ENCODE measurements around the gene IP6K3. TPM values are rescaled to one million over a fixed set of nuclear protein-coding genes. Genes with fewer than 3 reads are reported as not detected.

Gene IP6K3, protein sequence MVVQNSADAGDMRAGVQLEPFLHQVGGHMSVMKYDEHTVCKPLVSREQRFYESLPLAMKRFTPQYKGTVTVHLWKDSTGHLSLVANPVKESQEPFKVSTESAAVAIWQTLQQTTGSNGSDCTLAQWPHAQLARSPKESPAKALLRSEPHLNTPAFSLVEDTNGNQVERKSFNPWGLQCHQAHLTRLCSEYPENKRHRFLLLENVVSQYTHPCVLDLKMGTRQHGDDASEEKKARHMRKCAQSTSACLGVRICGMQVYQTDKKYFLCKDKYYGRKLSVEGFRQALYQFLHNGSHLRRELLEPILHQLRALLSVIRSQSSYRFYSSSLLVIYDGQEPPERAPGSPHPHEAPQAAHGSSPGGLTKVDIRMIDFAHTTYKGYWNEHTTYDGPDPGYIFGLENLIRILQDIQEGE
- total RNA-seq (2014; rRNA removed; shearing (Covaris generic)): 0.15 TPM in 1 of 2 replicates, not detected in the other

DNA sequence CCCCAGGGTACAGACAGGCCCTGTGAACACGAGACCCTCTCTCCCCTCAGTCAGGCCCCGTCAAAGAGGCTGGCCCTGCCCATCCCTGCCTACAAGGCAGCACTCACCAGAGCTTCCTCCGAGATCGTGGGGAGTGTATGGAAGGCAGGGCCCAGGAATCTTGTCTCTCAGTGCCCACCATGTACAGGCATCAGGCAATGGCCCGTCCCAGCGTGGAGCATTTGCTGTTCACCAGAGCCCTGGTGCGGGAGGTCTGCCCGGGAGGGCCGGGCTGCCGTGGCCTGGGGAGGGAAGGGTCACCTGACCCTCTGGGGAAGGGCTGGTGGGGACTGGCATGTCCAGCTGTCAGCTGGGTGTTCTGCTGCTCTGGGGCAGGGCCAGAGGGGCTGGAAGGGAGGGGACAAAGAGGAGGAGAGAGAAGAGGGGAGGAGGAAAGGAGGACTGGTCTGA lies at the start of gene IP6K3:
IP6K3 (minus strand) TSS at position 255 of the 450 bp plus-strand sequence. CDS start 11,429 bp downstream, outside the sequence.
- no peak for DNase-seq (ENCODE audit: low read depth)

DNA sequence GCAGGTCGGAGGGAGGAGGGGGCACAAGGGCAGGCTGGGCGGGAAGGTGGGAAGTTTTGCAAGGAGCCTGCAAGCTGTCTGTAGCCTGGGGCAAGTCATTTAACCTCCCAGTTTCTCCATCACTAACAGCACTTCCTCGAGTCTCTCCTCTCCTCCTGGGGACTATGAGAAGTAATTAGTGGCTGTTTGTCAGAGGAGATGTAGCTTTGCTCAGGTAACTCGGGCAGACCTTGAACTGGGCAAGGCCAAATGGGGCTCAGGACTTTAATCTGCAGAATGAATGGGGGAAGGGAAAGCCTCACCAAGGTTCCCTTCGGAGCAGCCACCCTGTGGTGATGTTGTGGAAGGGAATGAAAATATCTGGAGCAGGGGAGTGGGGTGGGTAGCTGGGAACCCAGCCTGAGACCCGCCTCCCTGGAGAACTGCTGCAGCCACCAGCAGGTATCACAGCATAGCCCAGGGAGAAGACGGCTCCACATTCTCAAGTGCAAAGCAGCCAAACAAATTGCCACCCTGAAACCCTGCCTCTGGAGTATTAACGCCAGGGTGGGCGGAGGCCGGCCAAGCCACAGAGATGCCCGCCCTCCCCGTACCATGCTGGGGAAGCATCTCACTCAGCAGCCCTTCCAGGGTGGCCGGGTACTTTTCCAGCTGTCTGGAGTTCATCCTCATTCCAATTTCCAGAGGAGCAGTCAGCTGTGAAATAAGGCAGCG lies 48.4 kb upstream of the IP6K3 start:
- DNase-seq (ENCODE audit: low read depth): peak; percentile 65

DNA sequence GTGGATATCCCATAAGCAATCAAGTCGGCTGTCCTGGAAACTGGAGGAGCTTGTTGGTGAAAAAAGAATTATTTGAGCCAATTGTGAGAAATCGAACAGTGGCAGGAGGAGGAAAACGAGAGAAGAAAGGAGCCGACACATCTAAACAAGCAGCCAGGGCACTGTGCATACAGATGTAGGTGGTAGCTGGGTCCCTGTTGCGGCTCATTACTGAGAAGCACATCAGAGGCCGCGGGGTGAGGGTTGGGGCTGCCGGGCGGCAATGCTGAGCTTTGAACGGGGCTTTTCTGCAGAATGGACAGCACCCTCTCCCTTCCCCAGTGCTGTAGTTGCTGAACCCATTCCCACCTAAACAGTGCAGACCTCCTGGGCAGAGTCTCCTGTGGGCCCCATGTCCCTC lies 46.3 kb upstream of the IP6K3 start:
- DNase-seq (ENCODE audit: low read depth): no peak

DNA sequence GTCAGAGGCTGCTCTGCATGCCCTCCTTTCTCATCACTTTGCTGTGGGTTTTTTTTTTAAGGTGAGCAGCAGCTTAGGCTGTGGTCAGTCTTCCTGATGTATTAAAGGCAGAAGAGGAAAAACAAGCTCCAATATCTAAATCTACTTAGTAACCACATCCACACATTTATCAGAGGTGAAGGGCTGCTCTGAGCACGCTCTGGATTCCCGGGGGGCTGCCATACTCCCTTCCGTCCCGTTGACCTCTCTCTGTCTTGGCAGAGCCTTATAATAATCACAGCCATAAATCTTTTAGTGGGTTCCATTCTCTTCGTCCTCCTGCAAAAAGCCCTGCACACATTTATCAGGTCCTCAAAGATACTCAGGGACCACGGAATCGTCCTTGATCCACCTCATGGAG lies 44.9 kb upstream of the IP6K3 start:
- no peak for DNase-seq (ENCODE audit: low read depth)

DNA sequence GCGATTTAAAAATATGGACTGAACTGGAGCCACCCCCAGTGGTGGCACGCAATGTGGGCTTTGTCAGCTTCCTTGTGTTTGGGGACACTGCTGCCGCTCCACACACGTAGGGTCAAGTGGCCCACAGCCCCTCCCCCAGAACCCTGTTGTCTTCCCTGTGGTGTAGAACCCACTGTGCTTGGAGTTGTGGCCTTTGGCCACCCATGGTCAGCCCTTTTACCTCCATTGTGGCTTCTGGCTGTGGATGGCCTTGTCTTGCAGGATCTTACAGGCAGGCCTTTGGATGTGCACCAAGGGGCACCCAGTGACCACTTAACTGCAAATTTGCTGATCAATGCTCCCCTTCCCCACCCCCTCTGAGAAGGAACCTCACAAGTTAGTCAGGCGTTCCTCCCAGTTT lies 44.2 kb upstream of the IP6K3 start:
- no peak for DNase-seq (ENCODE audit: low read depth)

DNA sequence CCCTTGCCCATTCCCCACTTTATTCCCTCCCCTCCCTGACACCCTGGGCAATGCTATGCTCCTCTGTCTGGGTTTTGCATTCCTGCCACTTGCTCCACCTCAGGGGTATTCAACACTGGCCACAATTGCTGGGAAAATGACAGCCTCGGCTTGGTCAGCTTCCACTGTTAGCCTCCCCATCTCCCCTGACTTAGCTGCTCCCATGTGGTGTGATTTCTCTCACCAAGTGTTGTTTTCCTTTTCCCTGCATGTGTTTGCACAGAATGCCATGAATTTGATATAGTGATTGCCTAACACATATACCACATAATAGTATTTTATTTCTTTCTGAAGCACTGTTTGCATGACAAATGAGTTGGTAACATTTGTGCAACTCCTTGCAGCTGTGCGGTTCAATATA lies 43.7 kb upstream of the IP6K3 start:
- no peak for DNase-seq (ENCODE audit: low read depth)

DNA sequence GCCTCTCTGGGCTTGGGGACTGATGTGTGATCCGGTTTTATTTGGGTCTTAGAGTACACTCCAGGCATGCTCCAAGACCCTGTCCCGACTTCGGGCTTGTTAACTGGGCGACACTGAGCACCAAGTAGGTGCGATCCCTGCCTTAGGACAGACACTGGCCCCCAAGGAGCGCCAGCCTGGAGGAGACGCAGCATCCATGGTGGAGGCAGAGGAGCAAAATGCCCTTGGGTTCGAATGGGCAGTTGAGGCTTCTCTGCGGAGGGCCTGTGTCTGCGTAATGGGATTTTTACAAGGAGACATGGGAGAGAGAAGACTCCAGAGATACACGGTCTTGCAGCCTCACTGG lies 42.8 kb upstream of the IP6K3 start:
- no peak for DNase-seq (ENCODE audit: low read depth)

DNA sequence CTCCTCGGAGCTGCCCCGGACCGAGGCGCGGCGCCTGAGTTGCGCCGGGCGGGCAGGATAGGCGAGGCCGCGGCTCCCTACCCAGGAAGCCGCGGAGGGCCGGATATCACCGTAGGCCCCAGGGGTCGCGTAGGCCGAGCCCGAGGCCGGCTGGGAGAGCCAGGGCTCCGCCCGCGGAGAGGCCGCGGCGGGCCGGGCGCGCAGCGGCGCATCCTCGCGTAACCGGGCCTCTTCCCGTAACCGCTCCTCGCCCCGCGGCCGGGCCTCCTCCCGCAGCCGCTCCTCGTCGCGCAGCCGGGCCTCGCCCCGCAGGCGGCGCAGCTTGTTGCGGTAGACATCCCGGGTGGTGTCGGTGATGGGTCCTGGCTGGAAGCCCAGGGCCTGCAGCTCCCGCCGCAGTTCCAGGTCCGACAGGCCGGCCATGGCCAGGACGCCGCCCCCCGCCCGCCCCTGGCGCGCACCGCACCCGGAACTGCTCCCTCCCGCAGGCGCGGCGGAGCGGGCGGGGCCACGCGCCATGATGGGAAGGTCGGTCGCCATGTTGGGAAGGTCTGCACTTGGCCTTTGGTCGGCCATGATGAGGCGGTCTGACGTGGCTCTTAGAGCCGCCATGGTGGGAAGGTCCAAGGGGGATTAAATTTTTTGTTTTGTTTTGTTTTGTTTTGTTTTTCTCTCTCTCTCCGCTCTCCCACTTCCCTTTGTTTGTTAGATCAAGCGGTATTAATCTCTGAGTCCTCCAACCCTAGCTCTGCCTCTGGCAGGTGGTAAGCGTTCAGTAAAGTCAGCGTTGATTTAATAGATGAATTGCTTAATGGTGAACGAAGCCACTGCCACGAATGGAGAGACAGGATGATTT lies 42.2 kb upstream of the IP6K3 start, which contains the start of gene LEMD2:
LEMD2 (minus strand) TSS at position 437 of the 856 bp plus-strand sequence; CDS start at position 423, 14 bp downstream.
- peak; percentile 94 for DNase-seq (ENCODE audit: low read depth)

DNA sequence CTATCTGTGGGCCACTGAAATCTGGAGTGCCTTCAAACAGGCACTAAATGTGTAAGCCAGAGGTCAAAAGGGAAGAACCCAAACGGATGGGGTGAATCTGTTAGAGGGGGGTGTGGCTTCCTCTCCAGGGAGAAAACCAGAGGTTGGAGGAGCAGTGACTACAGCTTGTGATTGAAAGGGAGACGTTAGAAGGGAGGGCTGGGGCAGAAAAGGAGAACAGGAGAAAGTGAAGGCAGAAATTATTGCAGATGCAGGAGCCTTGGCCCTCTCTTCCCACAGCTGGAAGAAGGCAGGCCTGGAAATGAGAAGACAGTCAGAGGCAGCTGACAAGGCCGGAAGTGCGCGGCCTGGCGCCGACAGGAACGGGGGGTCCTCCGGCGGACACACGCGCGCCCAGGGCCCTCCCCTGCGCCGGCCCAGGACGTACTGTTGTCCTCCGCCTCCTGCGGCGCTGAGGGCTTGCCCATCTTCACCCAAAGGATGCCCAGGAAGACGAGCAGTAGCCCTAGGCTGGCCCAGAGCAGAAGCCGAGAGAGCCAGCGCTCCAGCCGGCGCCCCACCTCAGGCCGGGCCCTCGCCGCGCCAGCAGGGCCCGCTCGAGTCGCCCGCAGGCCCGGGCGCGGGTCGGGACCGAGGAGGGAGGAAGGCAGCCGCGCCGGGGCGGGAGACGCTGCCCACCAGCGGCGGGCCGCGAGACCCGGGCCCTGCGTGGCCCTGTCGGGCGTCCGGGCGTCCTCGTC lies 41.4 kb upstream of the IP6K3 start:
- peak; percentile 86 for DNase-seq (ENCODE audit: low read depth)

DNA sequence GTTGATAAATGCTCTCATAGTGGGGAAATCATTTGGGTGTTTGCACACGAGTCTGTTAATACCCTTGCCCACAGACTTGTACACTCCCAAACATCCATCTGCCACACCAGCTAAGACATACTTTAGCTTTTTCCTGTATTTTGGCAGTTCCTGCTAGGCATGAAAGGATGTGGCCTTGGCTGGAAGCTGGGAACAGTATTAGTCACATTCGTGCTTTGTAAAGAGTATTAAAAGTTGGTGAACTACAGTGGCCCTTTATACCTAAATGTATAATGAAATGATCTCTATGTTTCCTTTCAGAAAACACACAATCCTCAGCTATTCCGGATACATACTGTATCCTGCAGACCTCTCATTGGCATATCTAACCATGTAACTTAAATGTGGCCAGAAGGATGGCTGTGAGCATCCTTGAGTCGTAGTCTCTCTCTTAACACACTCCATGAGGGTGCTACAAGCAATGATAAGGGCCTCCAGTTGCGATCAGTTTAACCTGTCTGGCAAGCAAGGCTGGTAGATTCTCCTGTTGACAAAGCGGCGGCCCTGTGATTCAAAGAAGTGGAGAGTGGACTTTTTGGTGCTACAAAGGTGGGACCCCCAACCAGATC lies 40.7 kb upstream of the IP6K3 start:
- DNase-seq (ENCODE audit: low read depth): peak; percentile 73

DNA sequence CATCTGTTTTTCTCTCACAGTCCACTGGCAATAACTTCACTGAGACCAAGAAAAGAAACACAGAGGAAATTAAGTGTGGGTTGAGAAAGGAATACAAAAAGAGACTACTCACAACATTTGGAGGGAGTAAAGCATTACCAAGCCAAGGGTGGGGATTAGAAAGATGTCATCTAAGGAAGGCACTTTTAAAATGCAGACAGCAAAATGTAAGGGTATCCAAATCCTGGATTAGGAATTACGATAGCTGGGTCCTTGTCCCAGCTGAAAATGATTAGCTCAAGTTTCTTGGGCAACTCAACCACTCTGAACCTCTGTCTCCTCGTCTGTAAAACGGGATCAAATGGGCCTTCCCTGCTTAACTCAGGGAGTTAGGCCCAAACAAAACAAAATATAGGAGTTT lies 40.0 kb upstream of the IP6K3 start:
- no peak for DNase-seq (ENCODE audit: low read depth)

DNA sequence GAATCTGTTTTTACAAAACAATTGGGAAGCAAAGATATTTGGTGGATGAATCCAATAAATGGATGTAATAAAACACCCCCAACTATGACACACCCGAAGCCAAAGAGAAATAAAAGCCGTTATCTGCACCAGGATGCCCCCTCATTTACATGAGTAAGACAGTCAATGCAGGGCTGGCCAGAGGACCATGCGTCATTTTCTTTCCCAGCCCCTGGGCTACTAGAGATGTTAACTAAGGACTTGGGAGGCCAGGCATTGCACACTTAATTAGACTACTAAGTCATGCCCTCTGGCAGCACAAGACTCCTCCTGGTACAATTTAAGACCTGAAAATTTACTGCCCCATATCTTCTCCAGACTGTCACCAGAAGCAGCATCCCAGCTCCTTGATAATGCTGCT lies 39.1 kb upstream of the IP6K3 start:
- DNase-seq (ENCODE audit: low read depth): peak; percentile 99

DNA sequence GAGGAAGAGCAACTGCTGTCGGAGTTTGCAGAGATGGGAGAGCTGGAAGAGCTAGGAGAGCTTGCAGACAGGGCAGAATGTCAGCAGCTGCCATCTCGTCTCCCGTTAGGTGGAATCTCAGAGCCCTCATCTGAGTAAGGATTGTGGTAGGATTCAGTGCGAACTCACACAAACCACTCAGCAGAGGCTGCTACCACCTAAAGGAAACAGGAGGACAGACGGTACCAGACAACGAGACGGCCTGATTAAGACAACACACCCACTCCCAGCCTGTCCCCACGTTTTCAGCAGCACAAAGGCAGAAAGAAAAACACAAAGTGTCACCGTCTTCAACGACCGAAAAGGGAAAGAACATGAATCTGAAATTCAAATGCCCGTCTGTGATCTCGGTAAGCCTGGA lies 38.1 kb upstream of the IP6K3 start:
- DNase-seq (ENCODE audit: low read depth): no peak

DNA sequence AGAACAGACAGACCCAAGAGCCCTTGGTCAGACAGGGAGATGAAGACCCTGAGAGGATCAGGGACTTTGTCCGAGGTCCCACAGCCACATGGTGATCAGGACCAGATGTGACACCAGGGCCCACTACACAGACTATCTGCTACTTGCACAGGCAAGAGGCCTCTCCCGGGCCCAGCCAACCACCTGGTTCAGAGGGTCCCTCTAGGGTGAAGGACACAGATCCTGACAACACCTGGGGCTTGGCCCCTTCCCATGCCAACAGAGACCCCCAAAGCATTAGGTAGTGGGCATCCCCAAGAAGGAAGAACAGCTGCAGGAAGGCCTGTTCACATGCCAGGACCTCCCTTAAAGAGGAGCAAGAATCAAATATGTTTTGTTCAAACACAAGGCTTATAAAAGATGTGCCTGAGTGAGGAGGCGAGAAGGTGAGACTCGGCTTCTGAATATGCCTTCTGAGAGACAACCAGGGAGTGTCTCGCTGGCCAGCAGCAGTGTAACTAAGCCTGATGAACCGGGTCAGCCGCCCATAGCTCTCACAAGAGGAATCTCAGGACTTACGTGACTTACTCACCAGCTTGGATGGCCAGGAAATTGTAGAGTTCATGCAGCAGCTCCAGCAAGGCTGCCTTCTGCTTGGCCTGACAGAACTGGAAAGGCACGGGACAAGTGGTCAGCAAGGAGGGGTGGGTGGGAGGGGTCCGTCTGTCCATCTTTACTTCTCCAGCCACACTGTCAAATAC lies 37.2 kb upstream of the IP6K3 start:
- no peak for DNase-seq (ENCODE audit: low read depth)

DNA sequence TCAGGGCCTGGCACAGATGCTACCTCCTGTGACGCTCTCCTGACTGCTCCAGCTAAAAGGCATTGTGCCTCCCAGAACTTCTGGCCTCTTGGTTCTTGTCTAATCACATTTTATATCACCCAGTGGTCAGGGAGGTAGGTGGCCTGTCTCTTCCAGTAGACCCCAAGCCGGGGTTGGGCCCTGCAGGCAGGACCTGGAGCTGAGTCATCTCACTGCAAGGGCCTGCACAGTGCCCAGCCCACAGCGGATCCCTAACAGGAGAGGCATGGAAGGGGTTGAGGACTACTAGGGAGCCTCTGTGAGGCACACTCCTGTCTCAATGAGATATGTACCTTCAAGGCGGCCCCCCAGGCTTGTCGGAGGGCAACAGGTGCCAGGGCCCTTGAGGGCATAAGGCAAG lies 35.9 kb upstream of the IP6K3 start:
- peak; percentile 61 for DNase-seq (ENCODE audit: low read depth)

DNA sequence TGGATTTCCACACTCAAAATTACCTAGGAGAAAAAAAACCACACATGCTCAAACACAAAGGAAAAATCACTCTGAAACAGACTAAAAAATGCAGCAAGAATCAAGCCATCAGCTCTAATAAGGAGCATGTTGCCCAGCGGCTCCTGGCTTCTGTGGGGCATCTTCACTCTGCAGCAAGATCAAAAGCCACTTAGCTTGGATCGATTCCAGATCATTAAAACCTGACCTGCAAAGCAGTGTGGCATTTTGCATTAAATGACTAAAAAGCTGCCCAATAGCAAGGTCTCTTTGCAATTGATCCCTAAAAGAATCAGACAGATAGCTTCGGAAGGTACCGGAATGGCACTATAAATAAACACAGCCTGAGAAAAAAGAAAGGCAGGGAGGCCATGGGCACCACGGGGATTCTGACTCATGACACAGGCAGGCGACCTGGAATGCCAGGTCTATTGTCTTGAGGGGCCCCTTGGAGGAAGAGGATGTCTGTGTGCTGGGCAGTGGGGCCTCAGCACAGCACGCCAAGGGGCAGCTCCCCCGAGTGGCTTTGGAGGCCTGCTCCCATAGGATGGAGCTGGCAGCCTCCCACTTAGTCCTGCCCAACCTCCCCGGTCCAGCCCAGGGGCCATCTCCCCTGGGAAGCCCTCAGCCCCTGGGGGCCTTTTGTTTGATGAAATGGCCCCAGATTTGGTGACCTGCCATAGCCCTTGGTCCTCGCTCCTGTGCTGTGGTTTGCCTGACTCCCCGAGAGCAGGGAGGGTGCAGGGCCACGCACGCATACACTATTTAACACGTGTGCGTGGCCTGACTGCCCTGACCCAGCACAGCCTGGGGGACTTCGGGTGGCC lies 34.6 kb upstream of the IP6K3 start:
- peak; percentile 99 for DNase-seq (ENCODE audit: low read depth)

DNA sequence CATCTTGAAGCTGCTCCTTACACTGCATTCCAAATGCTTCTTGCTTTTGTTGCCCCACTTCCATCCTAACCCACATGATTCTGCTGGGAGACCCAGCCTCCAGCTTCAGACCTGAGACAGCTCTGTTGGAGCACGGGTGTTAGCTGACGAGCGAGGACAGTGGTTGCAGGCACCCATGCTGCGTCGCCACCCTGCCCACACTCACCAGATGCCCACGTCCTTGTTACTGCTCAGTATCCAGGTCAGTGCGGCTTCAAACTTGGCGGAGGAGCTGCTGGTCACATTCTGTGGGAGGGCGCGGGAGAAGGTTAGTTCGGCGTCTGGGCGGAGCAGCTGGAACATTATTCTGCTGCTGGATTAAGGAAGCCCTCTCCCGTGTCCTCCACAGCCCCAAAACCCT lies 33.2 kb upstream of the IP6K3 start:
- no peak for DNase-seq (ENCODE audit: low read depth)

DNA sequence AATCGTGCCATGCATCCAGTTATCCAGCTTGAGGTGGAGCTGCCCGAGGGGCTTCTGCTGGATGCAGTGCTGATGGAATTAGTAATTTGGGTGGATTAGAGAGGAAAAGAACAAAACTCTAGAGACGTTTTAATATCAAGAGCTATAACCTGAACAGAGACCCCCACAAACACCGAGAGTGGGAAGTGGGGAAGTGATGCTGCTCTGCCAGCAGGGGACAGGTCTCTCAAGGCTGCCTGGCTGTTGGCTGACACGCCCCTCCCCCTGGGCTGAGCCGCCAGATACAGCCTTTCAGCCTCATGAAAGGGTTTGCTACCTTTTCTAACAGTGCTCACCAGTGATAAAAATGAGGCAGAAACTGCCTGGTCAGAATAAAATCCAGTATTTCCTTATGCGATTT lies 32.6 kb upstream of the IP6K3 start:
- DNase-seq (ENCODE audit: low read depth): no peak

DNA sequence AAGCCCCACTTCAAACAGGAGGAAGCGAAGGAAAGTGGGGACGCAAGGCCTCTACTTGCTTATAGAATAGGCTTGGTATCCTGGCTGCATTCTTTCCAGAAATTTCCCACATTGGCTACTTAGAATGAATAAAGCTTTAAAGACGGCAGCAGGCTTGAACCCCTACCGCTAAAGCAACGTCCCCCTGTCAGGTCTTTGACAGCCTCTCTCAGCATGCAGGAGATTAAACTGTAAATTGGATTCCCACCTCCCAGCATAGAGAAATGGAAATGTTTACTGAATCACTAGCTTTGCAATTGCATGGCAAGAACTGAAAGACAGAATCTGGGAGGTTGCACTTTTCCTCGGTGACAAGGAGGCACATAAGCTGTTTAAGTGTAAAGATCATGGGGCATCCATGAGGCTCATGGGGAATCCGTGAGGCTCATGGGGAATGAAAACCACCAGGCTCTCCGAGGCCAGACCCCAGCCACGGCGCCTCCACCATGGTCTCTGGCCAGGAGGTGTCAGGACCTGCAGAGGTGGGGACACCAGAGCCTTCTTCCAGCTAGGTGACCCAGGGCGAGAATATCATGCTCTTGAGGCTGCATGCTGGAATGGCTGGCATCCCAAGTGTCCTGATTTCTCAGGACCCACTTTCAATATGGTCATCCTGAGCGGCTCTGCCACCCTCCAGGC lies 31.9 kb upstream of the IP6K3 start:
- no peak for DNase-seq (ENCODE audit: low read depth)
